WTC11 (cell line): ENCODE measurements around the gene MAP3K2. TPM values are rescaled to one million over a fixed set of nuclear protein-coding genes. Genes with fewer than 3 reads are reported as not detected.

Source experiments
- ATAC-seq: fragments of 200-7000 bp; cut with Tn5 transposase; 2 replicates; pipeline ENCODE4 v1.10.0; 2021; ENCODE audit warnings: mild to moderate bottlenecking, moderate library complexity
- CTCF ChIA-PET: fragments of 300-600 bp; sonication (Branson Sonifier 250); formaldehyde crosslinking; loops from one replicate; lab custom pipeline; 2021; ENCODE audit warnings: antibody characterized with exemption; lab: Charles Lee
- POLR2A ChIA-PET: fragments of 350-600 bp; sonication (Branson Sonifier 250); formaldehyde crosslinking; loops from one replicate; lab custom pipeline; 2021; ENCODE audit warnings: antibody characterized with exemption; lab: Charles Lee
- DNase-seq: peaks from one replicate; pipeline ENCODE4 v3.0.0; 2021; ENCODE audit warnings: low spot score
- H3K27ac Mint-ChIP-seq: 2 replicates; pipeline ENCODE4 v1.8.0; 2021; ENCODE audit warnings: mixed read lengths
- H3K27me3 Mint-ChIP-seq: 2 replicates; pipeline ENCODE4 v1.8.0; 2021; ENCODE audit warnings: low read depth, mild to moderate bottlenecking, moderate library complexity, mixed read lengths
- H3K36me3 Mint-ChIP-seq: 2 replicates; pipeline ENCODE4 v1.8.0; 2021; ENCODE audit warnings: mixed read lengths
- H3K4me1 Mint-ChIP-seq: 2 replicates; pipeline ENCODE4 v1.8.0; 2022; ENCODE audit warnings: mixed read lengths
- H3K4me3 Mint-ChIP-seq: 2 replicates; pipeline ENCODE4 v1.8.0; 2021; ENCODE audit warnings: mild to moderate bottlenecking, moderate library complexity, mixed read lengths
- H3K9me3 Mint-ChIP-seq: 2 replicates; pipeline ENCODE4 v1.8.0; 2021; ENCODE audit warnings: mixed read lengths
- AFF4 ChIP-seq: sonication (generic); formaldehyde crosslinking; IDR thresholded peaks from 2 replicates; pipeline ENCODE4 v1.8.1; 2023; ENCODE audit warnings: mild to moderate bottlenecking, missing genetic modification reagents, borderline replicate concordance
- AR ChIP-seq: fragments of 250-450 bp; sonication (Bioruptor Pico); IDR thresholded peaks from 2 replicates; pipeline ENCODE4 v1.9.0; 2021; ENCODE audit warnings: mild to moderate bottlenecking
- ATF1 ChIP-seq: sonication (generic); formaldehyde crosslinking; IDR thresholded peaks from 2 replicates; pipeline ENCODE4 v1.8.1; 2023; ENCODE audit warnings: mild to moderate bottlenecking, moderate library complexity, missing genetic modification reagents
- ERG ChIP-seq: fragments of 250-450 bp; sonication (Bioruptor Pico); IDR thresholded peaks from 2 replicates; pipeline ENCODE4 v1.8.0; 2021; ENCODE audit warnings: mild to moderate bottlenecking
- ESRRA ChIP-seq: sonication (generic); formaldehyde crosslinking; IDR thresholded peaks from 2 replicates; pipeline ENCODE4 v1.8.1; 2022; ENCODE audit warnings: mild to moderate bottlenecking, missing genetic modification reagents, borderline replicate concordance
- GABPB1 ChIP-seq: sonication (generic); formaldehyde crosslinking; IDR thresholded peaks from 2 replicates; pipeline ENCODE4 v1.8.1; 2023; ENCODE audit warnings: mild to moderate bottlenecking, missing genetic modification reagents
- GRHL2 ChIP-seq: fragments of 250-450 bp; sonication (Bioruptor Pico); IDR thresholded peaks from 2 replicates; pipeline ENCODE4 v1.8.0; 2022; ENCODE audit warnings: mild to moderate bottlenecking, moderate library complexity; ENCODE audit not compliant: insufficient replicate concordance, severe bottlenecking
- GTF2I ChIP-seq: fragments of 250-450 bp; sonication (Bioruptor Pico); conservative IDR thresholded peaks from 2 replicates; pipeline ENCODE4 v1.4.0; 2021; ENCODE audit warnings: mild to moderate bottlenecking
- MXD4 ChIP-seq: fragments of 250-450 bp; sonication (Bioruptor Pico); IDR thresholded peaks from 2 replicates; pipeline ENCODE4 v1.8.0; 2021; ENCODE audit warnings: mild to moderate bottlenecking, moderate library complexity, borderline replicate concordance
- NFATC4 ChIP-seq: fragments of 250-450 bp; sonication (Bioruptor Pico); IDR thresholded peaks from 2 replicates; pipeline ENCODE4 v1.9.0; 2021; ENCODE audit warnings: mild to moderate bottlenecking
- OVOL2 ChIP-seq: fragments of 250-450 bp; sonication (Bioruptor Pico); IDR thresholded peaks from 2 replicates; pipeline ENCODE4 v1.9.0; 2021; ENCODE audit warnings: mild to moderate bottlenecking, borderline replicate concordance
- SMAD3 ChIP-seq: sonication (generic); formaldehyde crosslinking; IDR thresholded peaks from 2 replicates; pipeline ENCODE4 v1.8.0; 2022; ENCODE audit warnings: missing genetic modification reagents, mild to moderate bottlenecking, borderline replicate concordance
- ZNF138 ChIP-seq: sonication (generic); formaldehyde crosslinking; conservative IDR thresholded peaks from 2 replicates; pipeline ENCODE4 v1.8.1; 2022; ENCODE audit warnings: mild to moderate bottlenecking, moderate library complexity, missing genetic modification reagents
- ZNF281 ChIP-seq: sonication (generic); formaldehyde crosslinking; IDR thresholded peaks from 2 replicates; pipeline ENCODE4 v1.8.0; 2023; ENCODE audit warnings: mild to moderate bottlenecking, missing genetic modification reagents
- ZNF317 ChIP-seq: sonication (generic); formaldehyde crosslinking; IDR thresholded peaks from 2 replicates; pipeline ENCODE4 v1.8.1; 2023; ENCODE audit warnings: low read depth, mild to moderate bottlenecking, moderate library complexity, missing genetic modification reagents, borderline replicate concordance
- ZNF416 ChIP-seq: fragments of 250-450 bp; sonication (Bioruptor Pico); IDR thresholded peaks from 2 replicates; pipeline ENCODE4 v1.9.0; 2021; ENCODE audit warnings: mild to moderate bottlenecking, inconsistent platforms
- total RNA-seq: library from RNA; stranded (reverse); gene quantifications from 3 replicates; pipeline ENCODE4 v1.2.3, GENCODE V29; 2021
- TF ChIP-seq, protein P1 (sequence below): sonication (generic); formaldehyde crosslinking; IDR thresholded peaks from 2 replicates; pipeline ENCODE4 v1.8.1; 2022; ENCODE audit warnings: low read depth, missing genetic modification reagents, borderline replicate concordance

The MAP3K2 gene
- total RNA-seq, 1 experiment from 2014 or later, result 26.9 TPM

DNA sequence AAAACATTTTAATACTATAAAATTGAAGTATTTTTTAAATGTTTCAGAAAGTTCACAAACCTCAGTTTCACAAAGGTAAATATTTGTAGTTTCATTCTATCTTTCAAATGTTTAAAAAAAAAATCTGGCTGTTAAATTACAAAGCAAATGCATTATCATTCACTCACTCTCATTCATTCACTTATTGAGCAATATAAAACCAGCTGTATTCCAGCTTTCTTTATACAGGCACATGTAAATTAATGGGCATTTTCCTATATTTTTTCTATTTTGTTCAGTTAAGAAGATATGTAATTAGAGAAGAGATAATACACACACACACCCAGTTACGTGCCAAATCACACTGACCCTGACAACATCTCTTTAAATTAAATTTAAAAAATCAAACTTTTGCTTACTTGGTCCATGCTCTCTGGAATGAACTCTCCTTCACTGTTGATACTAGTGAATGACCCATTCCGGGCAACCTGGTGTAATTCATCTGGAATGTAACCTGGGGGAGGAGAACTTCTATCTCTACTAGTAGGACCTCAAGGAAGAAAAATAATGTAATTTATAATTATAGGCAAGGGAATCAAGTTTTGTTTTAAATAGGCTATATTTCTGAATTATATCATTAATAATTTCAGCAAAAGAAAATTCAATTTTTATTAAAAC, 61.4 kb downstream of the MAP3K2 start:
- POLR2A ChIA-PET, result no interaction called here
- H3K4me1 Mint-ChIP-seq, result no peaks in the 10 kb centered on the region
- H3K9me3 Mint-ChIP-seq, result no peaks in the 10 kb centered on the region
- H3K36me3 Mint-ChIP-seq, result peaks cover 3% of the 10 kb centered on the region; the same call in 1 of the 2 replicates
- no peak for DNase-seq
- no peaks in the 10 kb centered on the region for H3K27me3 Mint-ChIP-seq
- no peak for TF ChIP-seq ZNF281 (CRISPR knock-in tag)
- no peak for TF ChIP-seq GRHL2 (CRISPR knock-in tag)
- no peak for TF ChIP-seq GTF2I (CRISPR knock-in tag)
- no peak for TF ChIP-seq NFATC4 (CRISPR knock-in tag)
- no peak for TF ChIP-seq ATF1 (CRISPR knock-in tag)
- TF ChIP-seq GABPB1 (CRISPR knock-in tag), result no peak
- TF ChIP-seq SMAD3, result no peak
- no peak for TF ChIP-seq AR (CRISPR knock-in tag)
- no peak for TF ChIP-seq OVOL2 (CRISPR knock-in tag)
- TF ChIP-seq ERG (CRISPR knock-in tag), result no peak
- TF ChIP-seq ZNF416, result no peak
- TF ChIP-seq ESRRA (CRISPR knock-in tag), result no peak
- TF ChIP-seq, protein P1, sequence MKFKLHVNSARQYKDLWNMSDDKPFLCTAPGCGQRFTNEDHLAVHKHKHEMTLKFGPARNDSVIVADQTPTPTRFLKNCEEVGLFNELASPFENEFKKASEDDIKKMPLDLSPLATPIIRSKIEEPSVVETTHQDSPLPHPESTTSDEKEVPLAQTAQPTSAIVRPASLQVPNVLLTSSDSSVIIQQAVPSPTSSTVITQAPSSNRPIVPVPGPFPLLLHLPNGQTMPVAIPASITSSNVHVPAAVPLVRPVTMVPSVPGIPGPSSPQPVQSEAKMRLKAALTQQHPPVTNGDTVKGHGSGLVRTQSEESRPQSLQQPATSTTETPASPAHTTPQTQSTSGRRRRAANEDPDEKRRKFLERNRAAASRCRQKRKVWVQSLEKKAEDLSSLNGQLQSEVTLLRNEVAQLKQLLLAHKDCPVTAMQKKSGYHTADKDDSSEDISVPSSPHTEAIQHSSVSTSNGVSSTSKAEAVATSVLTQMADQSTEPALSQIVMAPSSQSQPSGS (CRISPR knock-in tag), result no peak
- no peak for TF ChIP-seq AFF4
- no peak for TF ChIP-seq MXD4 (CRISPR knock-in tag)
- TF ChIP-seq ZNF138 (CRISPR knock-in tag), result no peak
- no peak for TF ChIP-seq ZNF317 (CRISPR knock-in tag)
- TF ChIP-seq, all 79 proteins: peak for 0
- Mint-ChIP-seq H3K4me3 (no peak overlapping the region), H3K27ac (no peak overlapping the region)
- CTCF ChIA-PET, result interaction anchor here (1.5 to 2.1 kb wide), 2 partner anchors 89 to 153 kb away, joined by 5 to 8 read pairs; no protein-coding TSS in a partner anchor
- no peak for ATAC-seq
